Measurements from ENCODE around the gene NAXE.
"Not testable (repeated sequence)": the region's sequence is repeated elsewhere in the genome, so short reads cannot be mapped to it uniquely, and the experiment has no call there.

NAXE gene

DNA sequence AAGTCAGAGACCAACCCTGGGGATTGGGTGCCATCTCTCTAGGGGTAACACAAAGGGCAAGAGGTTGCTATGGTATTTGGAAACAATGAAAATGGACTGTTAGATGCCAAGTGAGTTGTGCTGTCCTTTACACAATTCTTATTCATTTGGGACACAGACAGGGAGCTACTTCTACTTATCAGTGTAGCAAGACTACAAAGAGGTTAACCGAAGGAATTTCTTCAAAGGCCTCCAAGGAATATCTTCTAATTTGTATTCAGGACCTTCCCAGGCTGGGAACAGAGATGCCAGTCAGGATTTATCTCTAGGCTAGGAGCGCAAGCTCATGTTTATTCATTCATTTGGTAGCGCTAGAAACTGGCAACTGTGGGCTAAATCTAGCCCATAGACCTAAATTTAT is 2.6 kb downstream of the NAXE start:
- DNase-seq, result no peak

DNA sequence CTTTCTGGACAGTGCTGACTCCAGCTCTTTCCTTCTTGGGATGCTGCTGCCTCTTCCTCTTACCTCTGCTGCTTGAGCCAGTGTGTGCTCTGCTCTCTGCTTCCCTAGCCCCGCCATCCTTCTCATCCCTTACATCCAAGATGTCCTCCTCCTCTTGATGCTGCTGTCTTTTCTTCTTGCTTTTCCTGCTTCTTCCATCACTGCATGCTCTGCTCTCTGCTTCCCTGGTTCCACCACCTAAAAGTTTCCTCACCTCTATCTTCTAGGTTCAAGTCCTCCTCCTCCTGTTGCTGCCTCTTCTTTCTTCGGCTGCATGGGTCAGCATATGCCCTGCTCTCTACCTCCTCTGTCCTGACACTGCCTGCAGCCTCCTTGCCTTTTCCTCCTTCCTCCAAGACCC is 3.4 kb downstream of the NAXE start:
- no peak for DNase-seq

GRCh38 chr1:156596426-156596825 is 4.8 kb downstream of the NAXE start:
- no peak for DNase-seq

GRCh38 chr1:156598125-156598524 is 6.5 kb downstream of the NAXE start:
- DNase-seq, result no peak

DNA sequence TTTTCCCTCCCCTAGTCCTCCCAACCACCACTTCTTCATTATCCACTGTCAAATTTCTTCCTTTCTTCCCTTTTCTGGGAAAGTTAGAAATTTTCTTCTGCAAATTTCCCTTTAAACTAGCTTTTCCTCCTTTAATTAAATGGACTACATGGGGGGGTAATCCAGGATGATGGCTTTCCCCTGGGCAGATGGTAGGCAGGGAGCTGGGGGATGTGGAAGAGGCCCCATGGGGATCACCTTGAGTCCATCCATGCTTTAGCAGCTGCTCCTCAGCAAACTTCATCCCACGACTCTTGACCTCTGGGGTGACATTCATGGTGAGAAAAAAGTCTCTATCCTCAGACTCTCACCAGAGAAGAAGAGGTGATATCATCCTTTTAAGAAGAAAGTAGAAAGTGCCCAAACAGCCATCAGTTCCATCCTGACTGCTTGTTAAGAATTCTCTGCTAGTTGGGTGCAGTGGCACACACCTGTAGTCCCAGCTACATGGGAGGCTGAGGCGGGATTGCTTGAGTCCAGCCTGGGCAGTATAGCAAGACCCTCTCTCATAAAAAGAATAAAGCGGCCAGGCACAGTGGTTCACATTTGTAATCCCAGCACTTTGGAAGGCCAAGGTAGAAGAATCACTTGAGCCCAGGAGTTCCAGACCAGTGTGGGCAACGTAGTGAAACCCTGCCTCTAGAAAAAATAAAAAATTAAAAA is 7.3 kb downstream of the NAXE start:
- no peak for DNase-seq

DNA sequence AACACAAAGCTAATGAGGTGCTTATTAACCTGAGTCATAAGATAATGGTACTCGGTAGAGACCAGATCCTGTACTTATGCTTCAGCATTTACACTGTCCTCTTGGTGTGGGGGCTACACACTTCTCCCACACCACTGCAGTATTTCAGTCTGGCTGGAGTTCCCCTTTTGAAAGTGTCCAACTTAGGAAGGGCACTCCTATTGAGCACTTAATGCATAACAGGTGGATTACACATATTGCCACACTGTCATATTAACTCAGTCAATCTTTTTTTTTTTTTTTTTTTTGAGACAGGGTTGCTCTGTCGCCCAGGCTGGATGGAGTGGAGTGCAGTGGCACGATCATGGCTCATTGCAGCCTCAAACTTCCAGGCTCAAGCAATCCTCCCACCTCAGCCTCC is 8.2 kb downstream of the NAXE start:
- DNase-seq, result no peak

DNA sequence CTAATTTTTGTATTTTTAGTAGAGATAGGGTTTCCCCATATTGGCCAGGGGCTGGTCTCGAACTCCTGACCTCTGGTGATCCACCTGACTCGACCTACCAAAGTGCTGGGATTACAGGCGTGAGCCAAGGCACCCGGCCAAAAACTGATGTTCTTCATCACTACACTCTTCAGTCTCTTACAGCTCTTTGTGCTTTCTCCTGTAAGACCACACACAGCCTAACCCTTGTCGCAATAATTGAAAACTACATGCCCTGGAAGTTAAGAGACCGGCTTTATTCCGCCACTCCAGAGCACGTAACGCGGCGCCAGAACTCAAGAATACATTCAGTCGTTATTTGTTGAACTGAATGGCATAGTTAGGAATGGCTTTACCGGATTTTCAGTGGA is 9.2 kb downstream of the NAXE start:
- no peak for DNase-seq

DNA sequence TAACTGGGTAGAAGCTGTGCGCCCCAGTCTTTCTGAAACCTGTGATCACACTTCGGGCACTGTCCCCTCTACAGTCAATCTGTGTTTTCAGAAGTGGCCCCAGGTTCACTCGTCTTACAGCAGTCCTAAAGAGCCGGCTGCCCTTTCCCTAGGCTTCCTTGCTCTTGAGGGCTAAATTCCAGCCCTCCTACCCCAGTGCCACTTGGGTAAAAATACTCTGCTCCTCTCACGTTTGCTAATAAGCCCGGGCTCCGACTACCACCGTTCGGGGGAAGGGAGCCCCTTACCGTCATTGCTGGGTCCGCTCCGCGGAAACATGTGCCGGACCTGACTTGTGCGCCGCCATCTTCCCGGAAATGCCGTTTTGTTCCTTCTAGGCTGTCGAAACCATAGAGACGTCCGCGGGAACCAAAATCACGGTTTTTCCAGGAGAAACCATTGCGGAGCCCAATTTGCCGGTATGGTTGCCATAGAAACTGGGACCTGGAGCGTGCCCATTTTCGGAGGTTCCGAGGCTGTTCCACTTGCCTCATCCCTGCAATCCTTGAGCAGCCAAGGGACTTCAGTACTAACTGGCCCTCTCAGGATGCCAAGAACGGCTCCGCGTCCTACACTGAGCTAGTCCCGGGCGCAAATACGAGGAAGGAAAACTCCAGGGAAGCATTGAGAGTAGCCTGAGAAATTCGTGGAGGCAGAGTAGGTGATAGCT is 9.7 kb downstream of the NAXE start, which contains the start of gene GPATCH4:
GPATCH4 (minus strand) TSS at position 358 of the 709 bp plus-strand sequence.
- peak; percentile 67 to 72 for DNase-seq

DNA sequence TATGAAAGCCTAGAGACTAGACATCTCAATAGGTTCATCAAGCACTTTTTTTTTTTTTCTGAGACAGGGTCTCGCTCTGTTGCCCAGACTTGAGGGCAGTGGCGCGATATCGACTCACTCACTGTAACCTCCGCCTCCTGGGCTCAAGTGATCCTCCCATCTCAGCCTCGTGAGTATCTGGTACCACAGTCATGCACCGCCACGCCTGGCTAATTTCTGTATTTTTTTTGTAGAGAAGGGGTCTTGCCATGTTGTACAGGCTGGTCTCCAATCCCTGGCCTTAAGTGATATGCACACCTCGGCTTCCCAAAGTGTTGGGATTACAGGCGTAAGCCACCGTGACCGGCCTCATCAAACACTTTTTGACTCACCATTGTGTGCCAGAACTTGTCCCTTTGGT is 10.3 kb downstream of the NAXE start:
- no peak for DNase-seq

- DNase-seq, result no peak
Observed at GRCh38 chr1:156602557-156602993, 11.0 kb downstream of the NAXE start.

- not testable (repeated sequence) for DNase-seq
Observed at GRCh38 chr1:156607344-156607743, 15.8 kb downstream of the NAXE start.

DNA sequence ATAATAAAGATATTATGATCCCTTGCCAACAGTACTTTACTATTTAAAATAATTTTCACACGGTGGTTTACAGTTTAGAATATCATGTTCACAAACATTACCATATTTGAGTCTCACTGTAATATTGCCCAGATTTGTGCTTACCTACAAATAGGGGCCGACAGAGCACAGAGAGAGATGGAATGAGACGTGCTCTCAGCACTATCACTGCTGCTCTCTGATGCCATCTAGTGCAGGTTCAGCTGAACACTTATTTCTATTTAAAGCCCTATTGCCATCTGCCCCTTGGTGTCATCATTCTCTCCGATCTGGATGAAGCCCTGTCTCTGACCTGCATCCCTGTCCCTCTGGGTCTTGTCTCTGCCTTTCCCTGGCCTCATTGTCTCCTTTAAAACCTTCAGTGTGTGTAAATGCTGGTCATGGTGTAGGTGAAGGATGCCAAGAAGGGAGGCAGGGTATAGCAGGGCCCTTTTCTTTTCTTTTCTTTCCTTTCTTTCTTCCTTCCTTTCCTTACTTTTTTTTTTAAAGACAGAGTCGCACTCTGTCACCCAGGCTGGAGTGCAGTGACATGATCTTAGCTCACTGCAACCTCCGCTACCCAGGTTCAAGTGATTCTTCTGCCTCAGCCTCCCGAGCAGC is 16.6 kb downstream of the NAXE start:
- DNase-seq, result peak in 1 of 2 donors; percentile 54

DNA sequence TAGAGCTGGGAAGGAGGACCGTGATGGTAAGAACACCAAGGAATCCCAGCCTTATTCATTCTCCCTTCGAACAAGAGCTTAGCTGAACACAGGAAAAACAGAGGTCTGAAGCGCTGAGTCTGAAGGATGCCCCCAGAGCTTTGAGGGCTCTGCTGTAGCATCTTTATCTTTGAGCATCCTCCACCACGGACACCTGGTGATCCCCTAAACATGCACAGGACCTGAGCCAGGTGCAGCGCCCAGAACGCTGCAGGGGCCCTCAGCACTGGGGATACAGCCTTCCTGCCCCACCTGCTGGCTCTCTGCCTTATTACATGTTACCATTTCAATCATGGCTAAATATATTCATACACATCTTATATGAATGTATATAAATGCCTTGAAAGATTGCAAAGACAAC is 17.4 kb downstream of the NAXE start:
- no peak for DNase-seq

DNA sequence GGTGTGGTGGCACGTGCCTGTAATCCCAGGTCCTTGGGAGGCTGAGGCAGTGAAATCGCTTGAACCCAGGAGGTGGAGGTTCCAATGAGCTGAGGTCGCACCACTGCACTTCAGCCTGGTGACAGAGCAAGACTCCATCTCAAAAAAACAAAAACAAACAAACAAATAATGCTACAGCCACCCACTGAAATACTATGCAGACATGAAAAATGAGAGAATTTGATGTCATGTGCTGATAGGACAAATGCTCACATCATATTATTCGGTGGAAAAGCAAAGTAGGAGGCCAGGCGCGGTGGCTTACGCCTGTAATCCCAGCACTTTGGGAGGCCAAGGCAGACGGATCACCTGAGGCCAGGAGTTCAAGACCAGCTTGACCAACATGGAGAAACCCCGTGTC is 18.5 kb downstream of the NAXE start:
- DNase-seq, result not testable (repeated sequence)

GRCh38 chr1:156612666-156613065 is 21.1 kb downstream of the NAXE start:
- no peak for DNase-seq

DNA sequence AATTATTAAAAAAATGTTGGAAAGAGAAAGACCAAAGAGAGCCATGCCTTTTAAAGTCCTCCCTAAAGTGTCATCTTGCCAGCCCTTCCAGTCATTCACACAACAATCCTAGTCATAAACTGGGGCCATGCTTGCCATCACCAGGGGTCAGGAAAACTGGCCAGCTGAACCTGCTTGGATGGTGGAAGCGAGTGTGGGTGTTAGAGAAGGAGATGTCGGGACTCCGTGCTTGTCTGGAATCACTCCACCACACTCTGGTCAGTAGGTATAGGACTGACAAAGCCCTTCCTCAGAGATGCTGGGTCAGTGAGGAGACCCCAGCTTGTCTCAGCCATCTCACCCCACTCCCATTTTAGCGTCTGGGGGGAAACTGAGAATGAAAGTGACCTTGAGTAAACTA is 24.4 kb downstream of the NAXE start:
- no peak for DNase-seq

DNA sequence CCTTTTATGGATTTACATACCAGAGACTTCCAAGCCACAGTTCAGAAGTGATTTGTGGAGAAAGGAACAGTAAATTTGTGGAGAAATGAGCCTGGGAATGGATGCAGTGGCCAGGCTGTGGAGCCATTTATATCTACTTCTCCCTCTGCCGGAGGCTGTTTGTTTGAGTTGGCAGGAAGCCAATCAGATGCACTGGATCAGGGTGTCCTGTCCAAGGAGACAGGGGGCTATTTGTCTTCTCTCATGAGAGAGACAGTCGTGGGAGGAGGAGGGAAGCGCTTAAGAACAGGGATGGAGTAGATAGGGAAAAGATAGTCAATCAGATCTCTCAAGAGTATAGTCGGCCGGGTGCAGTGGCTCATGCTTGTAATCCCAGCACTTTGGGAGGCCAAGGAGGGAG is 24.9 kb downstream of the NAXE start:
- no peak for DNase-seq

- DNase-seq, result no peak
Observed at GRCh38 chr1:156618853-156619581, 27.4 kb downstream of the NAXE start, which contains the start of gene HAPLN2. HAPLN2 (plus strand) TSS chr1:156619415; CDS start chr1:156623491, 4,076 bp downstream.

- DNase-seq, result no peak
Observed at GRCh38 chr1:156619582-156619955, 28.0 kb downstream of the NAXE start.

DNA sequence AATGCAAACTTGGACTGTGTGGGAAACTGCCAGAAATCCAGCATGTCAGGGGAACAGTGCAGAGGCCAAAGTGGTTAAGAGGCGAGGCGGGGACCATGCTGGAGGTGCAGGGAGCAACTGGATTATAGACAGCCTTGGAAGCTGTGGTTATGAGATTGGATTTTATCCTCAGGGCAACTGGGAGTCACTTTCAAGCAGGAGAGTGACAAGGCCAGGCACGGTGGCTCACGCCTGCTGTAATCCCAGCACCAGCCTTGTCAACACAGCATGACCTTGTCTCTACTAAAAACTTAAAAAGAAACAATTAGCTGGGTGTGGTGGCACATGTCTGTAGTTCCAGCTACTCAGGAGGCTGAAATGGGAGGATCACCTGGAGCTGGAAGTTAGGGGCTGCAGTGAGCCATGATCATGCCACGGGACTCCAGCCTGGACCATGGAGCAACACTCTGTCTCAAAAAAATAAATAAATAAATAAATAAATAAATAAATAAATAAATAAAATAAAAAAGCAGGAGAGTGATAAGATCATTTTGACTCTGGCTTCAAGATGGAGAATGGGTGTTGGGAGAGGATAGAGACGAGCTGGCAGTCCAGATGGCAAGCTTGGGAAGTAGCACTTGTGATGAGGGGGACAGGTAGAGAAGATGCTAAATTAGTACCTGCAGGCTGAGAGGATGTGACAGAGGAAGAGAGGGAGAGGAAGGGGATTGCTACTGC is 31.2 kb downstream of the NAXE start:
- no peak for DNase-seq

GRCh38 chr1:156623946-156624813 is 32.6 kb downstream of the NAXE start:
- peak in 1 of 2 donors; percentile 44 for DNase-seq
